ENCODE measurements around the gene HPDL.

Gene HPDL

DNA sequence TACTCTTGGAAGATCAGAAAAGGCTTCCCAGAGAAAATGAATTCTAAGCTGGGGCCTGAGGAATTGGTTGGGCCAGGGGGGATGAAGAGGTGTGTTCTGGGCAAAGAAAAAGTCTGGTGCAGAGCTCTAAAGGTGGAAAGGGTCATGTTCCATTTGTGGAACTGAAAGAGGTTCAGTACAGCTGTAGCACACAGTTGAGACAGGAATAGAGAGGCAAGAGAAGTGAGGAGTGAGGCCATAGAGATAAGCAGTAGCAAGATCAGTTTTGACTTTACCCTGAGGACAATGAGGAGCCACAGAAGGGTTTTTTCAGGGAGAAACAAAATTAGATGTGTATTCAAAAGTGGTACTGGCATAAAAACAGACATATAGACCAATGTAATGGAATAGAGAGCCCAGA, 43.9 kb downstream of the HPDL start:
- TF ChIP-seq CTCF (IDR thresholded peaks at IDR 0.05; ENCODE audit: borderline replicate concordance, insufficient read depth, low read depth, low read length), result no peak
- no peak overlapping the region for H3K4me3 ChIP-seq (ENCODE audit: low read depth, low read length)

- no peak for TF ChIP-seq CTCF (IDR thresholded peaks at IDR 0.05; ENCODE audit: borderline replicate concordance, insufficient read depth, low read depth, low read length)
- H3K4me3 ChIP-seq (ENCODE audit: low read depth, low read length), result no peak overlapping the region
Measured at GRCh38 chr1:45373573-45373972, 46.9 kb downstream of the HPDL start.

DNA sequence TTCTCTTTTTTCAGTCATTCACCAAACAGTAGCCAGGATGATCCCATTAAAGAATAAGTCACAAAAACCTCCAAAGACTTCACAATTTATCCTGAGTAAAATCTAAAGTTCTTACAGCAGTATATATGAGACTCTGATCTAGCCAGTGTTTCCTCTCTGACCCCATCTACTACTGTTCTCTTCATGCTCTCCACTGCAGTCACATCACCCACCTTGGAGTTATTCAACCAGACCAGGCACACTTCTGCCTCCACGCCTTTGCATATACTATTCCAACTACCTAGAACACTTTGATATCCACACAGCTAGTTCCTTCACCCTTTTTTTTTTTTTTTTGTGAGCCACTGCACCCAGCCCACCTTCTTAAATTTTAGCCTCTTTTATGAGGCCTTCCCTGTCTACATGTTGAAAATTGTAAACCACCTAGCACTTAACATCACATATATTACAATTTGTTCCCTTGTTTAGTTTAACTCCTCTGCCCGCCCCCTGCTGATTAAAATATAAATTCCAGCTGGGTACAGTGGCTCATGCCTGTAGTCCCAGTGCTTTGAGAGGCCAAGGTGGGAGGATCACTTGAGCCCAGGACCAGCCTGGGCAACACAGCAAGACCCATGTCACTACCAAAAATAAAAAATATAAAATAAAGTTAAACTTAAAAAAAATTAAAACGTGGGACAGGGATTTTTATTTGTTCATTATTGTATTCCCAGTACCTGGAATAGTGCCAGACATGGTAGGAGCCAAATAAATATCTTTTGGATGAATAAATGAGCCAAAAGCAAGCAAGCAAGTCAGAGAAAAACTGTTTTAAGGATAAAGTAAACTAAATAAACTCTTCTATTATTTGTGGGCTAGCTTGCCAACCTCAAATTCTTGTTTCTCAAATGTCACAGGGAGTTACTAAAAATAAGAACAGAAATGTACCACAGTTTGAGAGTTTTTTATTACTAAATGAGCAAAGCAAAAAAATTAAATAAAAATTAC, 48.7 kb downstream of the HPDL start:
- H3K4me3 ChIP-seq (ENCODE audit: low read depth, low read length), result no peak overlapping the region
- no peak for TF ChIP-seq CTCF (IDR thresholded peaks at IDR 0.05; ENCODE audit: borderline replicate concordance, insufficient read depth, low read depth, low read length)

GRCh38 chr1:45378184-45378583, 51.5 kb downstream of the HPDL start:
- H3K4me3 ChIP-seq (ENCODE audit: low read depth, low read length), result no peak overlapping the region
- TF ChIP-seq CTCF (IDR thresholded peaks at IDR 0.05; ENCODE audit: borderline replicate concordance, insufficient read depth, low read depth, low read length), result no peak

All from GM12875 (cell line).